NCI-H524 (cell line): ENCODE measurements around the gene SESN1.

ENCODE experiments used
- DNase-seq, 2 experiments: peaks; one replicate each; lab custom pipeline; 2025; lab: John Stamatoyannopoulos, UW

The SESN1 gene

DNA sequence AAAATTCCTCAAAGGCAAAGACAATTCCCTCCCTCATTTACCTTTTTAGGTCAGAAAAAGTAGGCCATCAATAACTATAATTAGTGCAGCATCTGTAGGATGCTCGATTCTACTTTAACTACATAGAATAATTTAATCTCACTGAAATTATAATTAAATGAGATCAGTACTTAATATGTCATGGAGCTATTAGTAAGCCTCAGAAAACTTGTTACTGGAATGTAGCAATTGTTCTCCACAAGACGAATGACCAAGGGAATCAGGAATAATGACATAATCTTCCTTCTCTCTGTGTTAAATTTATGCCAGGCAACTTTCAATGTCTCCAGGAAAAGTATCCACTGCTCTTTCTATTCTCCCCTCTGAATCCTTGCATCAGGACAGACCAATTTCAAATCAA is 34.1 kb downstream of the SESN1 start:
- DNase-seq: no peak

DNA sequence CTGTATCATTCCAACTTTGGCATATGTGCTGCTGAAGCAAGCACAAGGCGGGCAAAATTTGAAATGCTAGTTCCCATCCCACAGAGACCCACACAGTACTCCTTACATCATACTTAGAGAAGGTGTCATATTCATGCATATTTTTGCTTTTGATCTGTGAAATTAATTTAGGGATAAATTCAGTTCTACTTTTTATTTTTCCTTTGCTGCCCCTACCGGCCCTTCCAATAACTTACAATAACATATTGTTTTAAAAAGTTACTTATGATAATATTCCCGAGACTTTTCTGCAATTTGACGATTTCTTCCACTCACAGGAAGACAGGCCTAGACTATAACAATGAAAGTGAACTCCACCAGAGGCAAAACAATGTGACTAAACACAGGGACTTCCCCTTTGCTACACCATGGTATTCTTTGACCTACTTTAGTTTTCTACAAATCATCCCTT is 35.0 kb downstream of the SESN1 start:
- DNase-seq: no peak

DNA sequence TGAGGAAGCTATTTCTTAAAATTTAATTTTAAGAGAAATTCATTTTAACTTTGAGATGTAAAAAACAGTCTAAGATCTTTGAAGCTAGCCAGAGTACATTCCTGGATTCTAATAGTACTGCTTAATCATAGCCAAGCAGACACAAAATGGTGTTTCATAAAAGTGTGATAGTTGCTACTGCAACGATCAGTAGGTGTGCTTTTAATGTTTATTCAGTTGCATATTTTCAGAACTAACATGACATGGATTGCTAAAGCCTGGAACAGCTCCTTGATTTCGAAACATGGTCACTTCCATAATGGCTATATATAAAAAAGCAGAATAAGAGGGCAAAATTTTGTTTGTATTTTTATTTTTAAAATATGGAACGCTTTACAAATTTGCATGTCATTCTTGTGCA is 35.5 kb downstream of the SESN1 start:
- DNase-seq: no peak

DNA sequence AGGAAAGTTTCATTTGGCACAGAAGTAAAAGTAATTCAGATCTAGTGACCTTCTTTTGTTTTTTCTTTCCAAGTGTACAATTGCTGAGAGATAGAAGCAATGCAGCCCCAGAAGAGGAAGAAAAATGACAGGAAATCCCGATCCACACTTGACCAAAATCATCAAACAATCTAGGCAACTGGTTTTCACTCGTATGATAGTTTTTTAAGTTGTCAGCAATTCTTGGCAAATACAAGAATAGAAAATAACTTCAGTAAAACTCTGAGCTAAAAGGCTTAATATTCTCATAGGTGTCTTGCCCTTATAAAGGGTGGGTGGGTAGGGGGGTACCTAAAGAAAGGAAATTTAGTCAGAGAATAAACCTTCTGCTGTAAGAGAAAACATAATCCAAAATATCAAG is 36.0 kb downstream of the SESN1 start:
- no peak for DNase-seq

DNA sequence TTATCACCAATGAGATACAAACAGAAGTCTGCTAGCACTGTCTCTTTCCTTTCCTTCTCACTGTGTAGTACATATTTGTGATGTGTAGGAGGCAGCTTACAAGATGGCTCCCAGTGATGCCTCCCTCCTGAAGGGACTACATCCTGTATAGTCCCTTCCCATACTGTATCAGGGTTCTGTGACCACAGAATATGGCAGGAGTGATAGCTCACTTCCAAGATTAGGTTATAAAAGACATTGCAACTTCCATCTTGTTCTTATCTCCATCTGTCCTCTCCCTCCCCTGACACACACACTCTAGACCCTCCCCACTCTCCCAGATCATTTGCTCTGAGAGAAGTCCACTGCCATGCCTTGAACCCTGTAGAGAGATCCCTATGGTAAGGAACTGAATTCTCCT is 38.0 kb downstream of the SESN1 start:
- DNase-seq: no peak

DNA sequence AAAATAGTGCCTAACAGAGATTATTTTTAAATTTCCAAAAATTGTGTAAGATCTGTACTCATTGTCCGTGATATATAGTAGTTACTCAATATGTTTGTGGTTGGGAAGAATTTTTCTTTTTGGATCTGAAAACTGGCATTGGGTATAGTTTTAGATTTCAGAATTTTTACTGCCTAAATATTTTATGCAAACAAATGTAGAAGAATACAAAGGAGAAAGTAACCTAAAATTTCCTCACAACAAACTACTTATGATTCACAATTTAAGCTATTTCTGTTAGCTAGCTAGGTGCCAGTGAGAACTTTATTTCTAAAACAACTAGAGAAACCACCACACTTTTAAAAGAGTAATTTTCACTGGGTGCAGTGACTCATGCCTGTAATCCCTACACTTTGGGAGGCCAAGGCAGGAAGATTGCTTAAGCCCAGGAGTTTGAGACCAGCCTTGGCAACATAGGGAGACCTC is 38.8 kb downstream of the SESN1 start:
- DNase-seq: no peak

DNA sequence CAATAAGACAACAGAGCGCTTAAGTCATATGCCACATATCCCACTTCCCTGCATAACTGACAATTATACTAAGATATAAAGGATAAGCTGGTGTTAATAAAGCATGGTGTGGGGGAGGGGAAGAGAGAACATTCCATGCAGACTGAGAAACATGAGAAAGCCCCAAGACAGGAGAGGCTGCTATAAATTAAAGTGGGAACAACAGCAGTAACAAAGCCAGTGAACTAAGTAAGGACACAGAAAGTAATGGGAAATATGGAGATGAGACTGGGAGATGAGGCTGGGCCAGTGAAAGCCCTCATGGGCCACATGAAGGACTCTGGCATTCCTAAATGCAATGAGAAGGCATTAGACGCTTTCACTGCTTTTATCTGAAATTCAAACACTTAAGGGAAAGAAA is 41.3 kb downstream of the SESN1 start:
- DNase-seq: peak; percentile 52 to 73

DNA sequence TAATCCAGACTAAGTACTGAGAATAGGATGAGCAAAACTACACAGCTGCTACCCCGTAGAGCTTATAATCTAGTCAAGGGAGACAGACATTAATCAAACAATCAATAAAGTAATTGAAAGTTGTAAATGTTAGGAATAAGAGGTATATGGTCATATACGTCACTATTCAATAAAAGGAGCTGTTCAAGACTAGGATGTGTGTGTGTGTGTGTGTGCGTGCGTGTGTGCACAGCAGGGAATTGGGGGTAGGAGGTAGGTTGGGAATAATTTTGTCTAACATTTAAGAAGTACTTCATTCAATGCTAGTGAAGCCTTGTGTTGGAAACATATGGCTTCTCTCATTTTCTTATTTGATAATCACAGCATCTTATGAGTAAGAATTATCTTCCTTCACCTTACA is 41.8 kb downstream of the SESN1 start:
- peak; percentile 40 to 57 for DNase-seq

DNA sequence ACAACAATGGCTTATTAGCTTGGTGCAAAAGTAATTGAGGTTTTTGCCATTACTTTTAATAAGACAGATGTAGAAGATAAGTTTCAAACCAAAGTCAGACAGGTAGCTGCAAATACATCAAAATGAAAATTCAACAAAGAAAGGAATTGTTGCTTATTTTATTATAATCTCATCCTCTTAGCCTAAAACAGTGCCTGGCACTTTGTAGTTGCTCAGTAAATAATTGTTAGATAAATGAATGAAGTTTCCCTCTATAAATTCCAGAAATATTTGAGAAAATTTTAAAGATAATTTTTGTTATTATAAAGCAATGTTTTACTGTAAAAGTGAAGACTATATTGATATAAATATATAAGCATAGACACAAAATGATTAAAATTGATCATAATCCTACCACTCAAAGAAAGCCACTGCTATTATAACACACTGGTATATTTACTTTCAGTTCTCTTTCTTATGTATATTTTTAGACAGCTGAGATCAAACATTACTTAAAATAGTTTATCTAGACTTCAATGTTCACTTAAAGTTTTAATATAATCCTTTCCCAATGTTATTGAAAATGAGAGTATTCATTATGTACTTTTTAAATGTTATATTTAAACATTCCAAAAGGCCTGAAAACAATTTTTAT is 42.5 kb downstream of the SESN1 start:
- DNase-seq: no peak

DNA sequence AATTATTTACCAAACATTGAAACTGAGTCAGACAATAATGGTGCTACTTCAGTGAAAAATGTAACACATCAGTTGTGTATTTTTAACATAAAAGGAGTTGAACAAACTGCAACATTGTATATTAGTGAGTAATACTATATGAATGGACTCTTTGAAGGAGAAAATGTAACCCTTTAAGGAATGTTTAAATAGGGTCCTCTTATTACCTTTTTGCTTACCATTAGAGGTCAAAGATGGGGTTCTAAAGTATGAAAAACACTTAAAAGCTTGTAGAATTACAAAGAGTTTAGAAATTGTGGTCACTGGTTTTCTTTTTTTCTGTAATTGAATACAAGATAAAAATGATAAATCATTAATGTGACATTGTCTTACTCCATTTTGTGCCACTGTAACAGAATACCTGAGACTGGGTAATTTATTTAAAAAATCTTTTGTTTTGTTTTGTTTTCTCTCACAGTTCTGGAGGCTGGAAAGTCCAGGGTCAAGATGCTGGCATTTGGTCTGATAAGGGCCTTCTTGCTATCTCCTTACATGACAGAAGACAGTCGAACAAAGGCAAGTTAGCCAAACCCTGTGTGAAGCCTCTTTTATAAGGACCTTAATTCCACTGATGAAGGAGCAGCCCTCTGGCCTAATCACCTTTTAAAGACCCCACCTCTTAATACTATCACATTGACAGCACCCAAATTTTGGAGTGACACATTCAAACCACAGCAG is 43.2 kb downstream of the SESN1 start:
- no peak for DNase-seq

DNA sequence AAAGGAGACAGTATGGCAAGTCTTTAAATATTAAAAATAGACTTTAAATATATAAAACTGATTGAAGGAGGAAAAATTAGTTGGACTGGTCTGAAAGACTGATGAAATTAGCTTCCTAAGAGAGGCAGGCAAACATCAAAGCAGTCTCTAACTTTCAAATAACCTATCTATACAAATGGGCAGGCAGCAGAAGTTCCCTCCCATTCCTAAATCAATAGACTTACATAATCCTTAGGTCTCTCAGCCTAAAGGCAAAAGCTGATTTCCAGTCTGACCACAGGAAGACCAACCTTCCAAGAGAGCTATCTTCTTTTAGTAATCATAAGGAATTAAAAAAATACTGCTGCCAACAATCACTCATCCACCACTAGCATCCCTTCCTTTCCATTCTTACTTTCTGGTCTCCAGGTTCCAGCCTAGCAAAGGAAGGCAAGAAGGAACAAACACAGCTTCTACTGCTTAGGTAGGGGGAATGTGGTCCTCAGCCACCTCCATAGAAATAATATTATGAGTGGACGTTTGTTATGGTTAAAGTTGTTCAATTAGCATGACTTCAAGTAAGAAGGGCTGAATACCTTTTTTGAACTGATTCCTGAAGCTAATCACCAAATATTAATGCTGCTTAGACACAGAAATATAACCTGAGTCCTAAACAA is 44.1 kb downstream of the SESN1 start:
- no peak for DNase-seq

DNA sequence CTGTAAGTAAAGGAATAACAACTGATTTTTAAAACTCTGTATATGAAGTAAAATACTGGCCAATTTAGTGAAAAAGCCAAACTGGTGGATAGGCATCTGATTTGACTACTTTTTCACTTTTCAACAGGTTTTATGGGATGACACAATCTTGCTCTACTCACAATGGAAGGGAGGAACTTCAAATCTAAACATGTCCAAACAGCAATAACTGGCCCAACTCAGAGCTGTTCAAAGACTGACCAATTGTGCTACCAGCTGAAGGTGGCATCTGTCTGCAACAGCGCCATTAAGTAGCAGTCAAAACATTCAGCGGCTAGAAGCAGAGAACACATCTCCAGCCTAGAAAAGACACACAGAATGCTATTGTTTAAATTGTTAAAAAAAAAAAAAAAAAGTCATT is 44.6 kb downstream of the SESN1 start:
- peak in 1 of 2 experiments; percentile 27 for DNase-seq

DNA sequence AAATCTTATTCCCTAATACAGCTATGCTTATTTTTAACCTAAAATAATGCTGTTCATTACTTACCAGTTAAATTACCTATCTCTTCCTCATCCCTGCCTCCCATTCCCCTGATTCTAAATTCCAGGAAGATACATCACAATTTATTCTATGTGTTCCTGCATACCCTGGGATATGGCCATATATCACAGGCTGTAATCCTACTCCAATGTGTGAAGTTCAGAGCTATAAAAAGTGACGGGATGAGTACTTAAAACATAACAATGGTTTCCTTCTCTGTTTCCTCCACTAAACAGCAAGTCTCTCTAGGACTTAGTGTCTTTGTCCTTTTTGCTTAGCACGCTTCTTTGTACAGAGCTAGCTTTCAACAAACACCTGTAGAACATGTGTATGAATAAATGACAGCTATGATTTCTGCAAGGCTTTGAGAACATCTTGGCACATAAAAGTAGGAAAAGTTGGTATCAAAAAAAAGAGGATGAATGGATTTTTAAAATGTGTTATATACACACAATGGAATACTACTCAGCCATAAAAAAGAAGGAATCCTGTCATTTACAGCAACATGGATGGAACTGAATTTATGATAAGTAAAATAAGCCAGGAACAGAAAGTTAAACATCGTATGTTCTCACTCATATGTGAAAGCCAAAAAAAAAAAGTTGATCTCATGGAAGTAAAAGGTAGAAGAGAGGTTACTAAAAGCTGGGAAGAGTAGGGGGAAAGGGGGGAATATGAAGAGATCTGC is 45.8 kb downstream of the SESN1 start:
- no peak for DNase-seq

DNA sequence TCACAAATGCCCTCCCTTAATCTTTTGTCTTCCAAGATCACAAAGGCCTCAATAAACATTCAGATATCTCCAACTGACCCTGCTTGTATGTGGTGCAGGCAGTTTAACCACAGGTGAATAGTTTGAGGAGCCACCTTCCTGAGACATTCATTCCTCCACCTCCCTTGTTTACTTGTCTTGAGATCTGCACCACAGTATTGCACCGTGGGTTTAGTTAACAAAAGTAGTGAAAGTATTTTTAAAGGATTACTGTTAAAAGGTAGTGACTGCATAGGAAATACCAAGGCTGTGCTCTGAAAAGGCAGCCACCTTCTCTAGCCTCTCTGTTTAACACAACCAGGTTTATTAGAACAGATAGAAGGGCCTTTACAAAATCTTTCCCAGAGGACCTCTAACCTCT is 46.5 kb downstream of the SESN1 start:
- no peak for DNase-seq

DNA sequence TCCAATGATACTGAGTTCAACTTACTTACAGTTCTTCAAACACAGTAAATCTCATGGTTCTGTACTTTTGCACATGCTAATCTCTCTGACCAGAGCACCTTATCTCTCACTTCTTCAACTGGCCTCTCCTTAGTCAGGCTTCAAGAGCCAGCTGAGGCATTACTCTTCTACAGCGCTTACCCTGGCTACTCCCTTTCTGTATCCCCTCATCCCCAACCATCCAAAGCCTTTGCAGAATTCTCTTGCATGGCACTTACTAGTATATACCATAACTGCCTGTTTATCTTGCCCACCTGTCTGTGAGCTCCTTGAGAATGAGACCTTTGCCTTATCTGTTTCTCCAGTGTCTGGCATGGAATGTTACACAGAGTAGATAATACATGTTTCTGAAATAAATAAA is 49.2 kb downstream of the SESN1 start:
- DNase-seq: no peak

DNA sequence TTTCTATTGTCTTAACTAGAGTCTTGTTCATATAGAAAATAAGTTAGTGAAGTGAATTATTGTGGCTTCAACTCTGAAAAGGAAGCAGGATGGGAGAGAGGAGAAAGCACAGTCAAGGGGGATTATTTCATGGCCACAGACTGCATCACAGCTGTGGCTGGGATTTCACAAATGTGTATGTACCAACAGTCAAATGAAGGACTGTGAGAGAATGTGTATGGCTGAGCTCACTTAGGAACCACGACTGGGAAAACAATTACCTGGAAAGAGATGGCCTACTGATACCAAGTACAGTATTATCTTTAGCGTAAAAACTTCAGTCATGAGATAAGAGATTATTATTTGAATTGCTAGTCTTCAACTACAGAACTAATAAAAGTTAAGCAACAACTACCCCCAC is 54.9 kb downstream of the SESN1 start:
- DNase-seq: peak in 1 of 2 experiments; percentile 58

DNA sequence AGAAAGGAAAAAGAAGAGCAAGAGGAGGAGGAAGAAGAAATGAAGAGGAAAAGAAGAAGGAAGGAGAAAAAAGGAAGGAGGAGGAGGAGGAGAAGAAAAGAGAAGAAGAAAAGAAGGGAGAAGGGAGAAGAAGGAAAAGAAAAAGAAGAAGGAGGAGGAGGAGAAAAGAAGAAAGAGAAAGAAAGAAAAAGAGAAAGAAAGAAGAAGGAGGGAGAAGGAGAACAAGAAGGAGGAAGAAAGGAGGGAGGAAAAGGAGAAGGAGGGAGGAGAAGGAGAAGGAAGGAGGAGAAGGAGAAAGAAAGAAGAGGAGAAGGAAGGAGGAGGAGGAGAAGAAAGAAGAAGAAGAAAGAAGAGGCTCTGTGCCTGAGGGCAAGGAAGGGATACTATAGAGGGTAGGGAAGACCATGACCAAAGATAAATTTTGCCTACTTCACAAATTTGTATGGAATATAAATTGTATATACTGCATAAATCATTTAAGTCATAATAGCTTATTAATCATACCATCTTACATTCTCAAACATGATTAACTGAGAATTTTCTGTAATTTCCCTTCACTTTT is 55.7 kb downstream of the SESN1 start:
- DNase-seq: no peak

DNA sequence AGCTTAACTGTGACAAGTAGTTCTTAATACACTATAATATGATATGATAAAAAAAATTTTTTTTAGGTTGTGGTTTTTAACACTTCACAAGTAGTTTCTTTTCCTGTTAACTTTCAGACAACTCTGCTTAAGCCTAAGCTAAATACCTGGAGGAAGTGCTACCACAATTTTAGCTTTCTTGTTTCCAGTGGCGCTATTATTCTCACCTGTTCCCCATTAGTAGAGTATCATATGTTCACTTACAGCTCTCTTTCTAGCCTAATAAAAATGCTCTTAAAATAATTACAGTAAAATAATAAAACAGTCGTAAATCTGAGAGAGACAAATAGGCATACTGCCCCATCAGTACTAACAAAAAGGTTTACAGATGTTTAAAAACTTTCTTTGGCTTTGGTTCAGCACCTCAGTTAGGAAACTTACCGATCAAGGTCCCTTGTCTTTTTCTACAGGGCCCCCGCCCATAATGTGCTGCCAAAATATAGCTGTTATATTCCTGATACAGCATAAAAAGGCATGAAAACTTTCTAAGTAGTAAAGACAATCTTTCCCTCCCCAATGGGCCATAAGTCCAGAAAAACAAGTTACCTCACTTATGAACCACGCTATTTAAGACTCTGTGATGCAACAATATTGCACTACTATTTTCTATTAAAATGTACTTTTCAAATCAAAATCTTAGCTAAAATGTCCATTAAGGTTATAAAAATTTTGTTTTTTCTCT is 57.9 kb downstream of the SESN1 start:
- DNase-seq: no peak

DNA sequence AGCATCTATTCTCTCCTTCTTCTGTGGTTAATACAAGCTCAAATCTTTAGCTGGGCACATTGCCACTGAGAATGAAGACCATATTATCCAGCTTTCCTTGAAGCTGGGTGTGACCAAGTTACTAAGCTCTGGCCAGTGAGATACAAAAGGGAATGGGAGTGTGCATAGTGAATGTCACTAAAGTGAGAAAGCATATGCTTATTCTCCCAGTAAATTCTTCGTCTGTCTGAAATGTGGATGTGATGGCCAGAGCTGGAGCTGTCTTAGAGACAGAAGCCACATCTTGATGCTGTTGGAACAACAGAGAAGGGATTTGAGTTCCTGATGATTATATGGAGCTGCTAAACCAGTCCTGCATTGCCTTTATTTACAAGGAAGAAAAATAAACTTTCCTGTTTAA is 60.1 kb downstream of the SESN1 start:
- no peak for DNase-seq

DNA sequence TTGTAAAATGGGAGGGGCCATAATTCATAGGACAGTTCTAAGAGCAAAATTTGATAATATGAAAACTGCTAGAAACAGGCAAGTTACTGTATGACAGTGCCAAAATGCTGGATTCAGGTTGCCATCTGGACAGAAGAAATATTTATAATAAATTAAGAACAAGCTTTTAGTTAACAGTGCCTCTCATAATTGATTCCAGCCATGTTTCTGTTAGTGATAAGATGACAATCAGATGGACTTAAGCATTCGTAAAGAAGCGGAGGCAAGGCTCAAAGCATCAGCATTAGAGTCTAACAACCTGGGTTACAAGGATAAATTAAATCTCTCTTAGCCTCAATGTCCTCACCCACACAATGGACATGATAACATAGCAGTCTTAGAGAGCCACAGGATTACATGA is 61.0 kb downstream of the SESN1 start:
- DNase-seq: no peak

DNA sequence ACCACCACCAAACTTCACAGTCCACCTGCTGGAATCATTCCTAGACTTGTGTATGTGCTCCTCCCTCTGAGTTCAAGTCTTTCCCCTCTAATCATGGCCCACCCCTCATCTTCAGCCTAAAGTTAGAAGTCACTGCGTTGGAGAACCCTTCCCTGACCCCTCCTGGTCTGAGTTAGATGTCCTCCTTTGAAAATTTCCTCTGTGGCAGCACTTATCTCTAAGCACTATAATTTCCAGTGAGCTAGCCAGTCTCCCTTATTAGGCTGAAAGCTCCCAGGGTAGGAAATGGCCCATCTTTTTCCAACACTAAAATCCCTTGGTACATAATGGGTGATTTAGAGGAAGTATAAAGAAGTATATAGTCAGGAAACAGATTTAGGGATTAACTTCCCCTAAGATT is 63.2 kb downstream of the SESN1 start:
- DNase-seq: no peak

DNA sequence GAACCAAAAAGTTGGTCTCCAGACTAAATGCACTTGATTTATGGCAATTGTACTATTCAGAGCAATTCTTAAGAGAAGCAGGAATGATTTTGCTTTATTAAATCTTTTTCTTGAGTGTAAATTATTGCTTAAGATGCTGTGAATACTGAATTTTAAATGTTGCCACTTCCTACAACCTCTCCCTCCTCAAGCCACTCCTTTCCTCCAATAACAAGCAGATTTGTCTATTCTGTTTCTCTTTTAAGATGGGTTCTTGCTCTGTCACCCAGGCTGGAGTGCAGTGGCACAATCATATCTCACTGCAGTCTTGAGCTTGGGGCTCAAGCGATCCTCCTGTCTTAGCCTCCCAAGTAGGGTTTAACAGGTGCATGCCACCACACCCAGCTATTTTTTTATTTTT is 65.3 kb downstream of the SESN1 start:
- DNase-seq: no peak
